ENCODE data around the gene CMTM3.

Gene CMTM3

DNA sequence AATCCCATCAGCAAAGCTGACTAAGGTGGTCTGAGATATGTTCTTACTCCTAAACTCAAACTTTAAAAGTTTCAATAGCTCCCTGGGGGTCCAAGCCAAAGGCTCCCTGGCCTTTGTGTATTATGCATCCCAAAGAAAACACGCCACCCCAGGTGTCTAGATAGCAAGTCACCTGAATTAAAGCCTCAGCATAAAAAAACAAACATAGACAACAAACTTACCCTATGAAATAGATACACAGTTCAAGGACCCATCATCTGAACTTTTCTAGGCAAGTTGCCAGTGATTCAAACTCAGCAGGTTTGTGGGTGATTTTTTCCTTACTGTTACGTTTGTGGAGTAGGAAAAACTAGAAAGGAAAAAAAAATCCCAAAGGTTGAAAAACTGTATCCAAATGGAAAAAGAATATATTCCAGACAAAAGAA is 12.5 kb downstream of the CMTM3 start (continued):
- TF ChIP-seq, protein P1, sequence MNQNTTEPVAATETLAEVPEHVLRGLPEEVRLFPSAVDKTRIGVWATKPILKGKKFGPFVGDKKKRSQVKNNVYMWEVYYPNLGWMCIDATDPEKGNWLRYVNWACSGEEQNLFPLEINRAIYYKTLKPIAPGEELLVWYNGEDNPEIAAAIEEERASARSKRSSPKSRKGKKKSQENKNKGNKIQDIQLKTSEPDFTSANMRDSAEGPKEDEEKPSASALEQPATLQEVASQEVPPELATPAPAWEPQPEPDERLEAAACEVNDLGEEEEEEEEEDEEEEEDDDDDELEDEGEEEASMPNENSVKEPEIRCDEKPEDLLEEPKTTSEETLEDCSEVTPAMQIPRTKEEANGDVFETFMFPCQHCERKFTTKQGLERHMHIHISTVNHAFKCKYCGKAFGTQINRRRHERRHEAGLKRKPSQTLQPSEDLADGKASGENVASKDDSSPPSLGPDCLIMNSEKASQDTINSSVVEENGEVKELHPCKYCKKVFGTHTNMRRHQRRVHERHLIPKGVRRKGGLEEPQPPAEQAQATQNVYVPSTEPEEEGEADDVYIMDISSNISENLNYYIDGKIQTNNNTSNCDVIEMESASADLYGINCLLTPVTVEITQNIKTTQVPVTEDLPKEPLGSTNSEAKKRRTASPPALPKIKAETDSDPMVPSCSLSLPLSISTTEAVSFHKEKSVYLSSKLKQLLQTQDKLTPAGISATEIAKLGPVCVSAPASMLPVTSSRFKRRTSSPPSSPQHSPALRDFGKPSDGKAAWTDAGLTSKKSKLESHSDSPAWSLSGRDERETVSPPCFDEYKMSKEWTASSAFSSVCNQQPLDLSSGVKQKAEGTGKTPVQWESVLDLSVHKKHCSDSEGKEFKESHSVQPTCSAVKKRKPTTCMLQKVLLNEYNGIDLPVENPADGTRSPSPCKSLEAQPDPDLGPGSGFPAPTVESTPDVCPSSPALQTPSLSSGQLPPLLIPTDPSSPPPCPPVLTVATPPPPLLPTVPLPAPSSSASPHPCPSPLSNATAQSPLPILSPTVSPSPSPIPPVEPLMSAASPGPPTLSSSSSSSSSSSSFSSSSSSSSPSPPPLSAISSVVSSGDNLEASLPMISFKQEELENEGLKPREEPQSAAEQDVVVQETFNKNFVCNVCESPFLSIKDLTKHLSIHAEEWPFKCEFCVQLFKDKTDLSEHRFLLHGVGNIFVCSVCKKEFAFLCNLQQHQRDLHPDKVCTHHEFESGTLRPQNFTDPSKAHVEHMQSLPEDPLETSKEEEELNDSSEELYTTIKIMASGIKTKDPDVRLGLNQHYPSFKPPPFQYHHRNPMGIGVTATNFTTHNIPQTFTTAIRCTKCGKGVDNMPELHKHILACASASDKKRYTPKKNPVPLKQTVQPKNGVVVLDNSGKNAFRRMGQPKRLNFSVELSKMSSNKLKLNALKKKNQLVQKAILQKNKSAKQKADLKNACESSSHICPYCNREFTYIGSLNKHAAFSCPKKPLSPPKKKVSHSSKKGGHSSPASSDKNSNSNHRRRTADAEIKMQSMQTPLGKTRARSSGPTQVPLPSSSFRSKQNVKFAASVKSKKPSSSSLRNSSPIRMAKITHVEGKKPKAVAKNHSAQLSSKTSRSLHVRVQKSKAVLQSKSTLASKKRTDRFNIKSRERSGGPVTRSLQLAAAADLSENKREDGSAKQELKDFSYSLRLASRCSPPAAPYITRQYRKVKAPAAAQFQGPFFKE (tag by site-specific recombination; IDR thresholded peaks at IDR 0.05; ENCODE audit: borderline replicate concordance): no peak
- TF ChIP-seq, protein P2, sequence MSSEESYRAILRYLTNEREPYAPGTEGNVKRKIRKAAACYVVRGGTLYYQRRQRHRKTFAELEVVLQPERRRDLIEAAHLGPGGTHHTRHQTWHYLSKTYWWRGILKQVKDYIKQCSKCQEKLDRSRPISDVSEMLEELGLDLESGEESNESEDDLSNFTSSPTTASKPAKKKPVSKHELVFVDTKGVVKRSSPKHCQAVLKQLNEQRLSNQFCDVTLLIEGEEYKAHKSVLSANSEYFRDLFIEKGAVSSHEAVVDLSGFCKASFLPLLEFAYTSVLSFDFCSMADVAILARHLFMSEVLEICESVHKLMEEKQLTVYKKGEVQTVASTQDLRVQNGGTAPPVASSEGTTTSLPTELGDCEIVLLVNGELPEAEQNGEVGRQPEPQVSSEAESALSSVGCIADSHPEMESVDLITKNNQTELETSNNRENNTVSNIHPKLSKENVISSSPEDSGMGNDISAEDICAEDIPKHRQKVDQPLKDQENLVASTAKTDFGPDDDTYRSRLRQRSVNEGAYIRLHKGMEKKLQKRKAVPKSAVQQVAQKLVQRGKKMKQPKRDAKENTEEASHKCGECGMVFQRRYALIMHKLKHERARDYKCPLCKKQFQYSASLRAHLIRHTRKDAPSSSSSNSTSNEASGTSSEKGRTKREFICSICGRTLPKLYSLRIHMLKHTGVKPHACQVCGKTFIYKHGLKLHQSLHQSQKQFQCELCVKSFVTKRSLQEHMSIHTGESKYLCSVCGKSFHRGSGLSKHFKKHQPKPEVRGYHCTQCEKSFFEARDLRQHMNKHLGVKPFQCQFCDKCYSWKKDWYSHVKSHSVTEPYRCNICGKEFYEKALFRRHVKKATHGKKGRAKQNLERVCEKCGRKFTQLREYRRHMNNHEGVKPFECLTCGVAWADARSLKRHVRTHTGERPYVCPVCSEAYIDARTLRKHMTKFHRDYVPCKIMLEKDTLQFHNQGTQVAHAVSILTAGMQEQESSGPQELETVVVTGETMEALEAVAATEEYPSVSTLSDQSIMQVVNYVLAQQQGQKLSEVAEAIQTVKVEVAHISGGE (tag by site-specific recombination; conservative IDR thresholded peaks at IDR 0.05; ENCODE audit: low read depth): no peak
- TF ChIP-seq FEZF1 (tag by site-specific recombination; IDR thresholded peaks at IDR 0.05) (peak; percentile 54; the same call in 1 of the 2 replicates), ZNF623 (tag by site-specific recombination; IDR thresholded peaks at IDR 0.05) (no peak), ZNF214 (tag by site-specific recombination; IDR thresholded peaks at IDR 0.05; ENCODE audit: borderline replicate concordance) (no peak), ZXDB (tag by site-specific recombination; IDR thresholded peaks at IDR 0.05) (no peak), ZNF658 (tag by site-specific recombination; IDR thresholded peaks at IDR 0.05) (no peak), ZNF433 (tag by site-specific recombination; IDR thresholded peaks at IDR 0.05; ENCODE audit: low read depth) (no peak), GLI4 (tag by site-specific recombination; IDR thresholded peaks at IDR 0.05) (no peak), ZNF335 (tag by site-specific recombination; conservative IDR thresholded peaks at IDR 0.05) (0 out of 2 replicates have a peak, but pooled peaks have one; percentile 13), IKZF3 (tag by site-specific recombination; IDR thresholded peaks at IDR 0.05) (0 out of 2 replicates have a peak, but pooled peaks have one; percentile 54), SP7 (tag by site-specific recombination; IDR thresholded peaks at IDR 0.05) (no peak; the same call in 1 of the 2 replicates), ZNF473 (tag by site-specific recombination; IDR thresholded peaks at IDR 0.05) (no peak), ZNF354C (tag by site-specific recombination; IDR thresholded peaks at IDR 0.05; ENCODE audit: borderline replicate concordance, low read depth) (no peak), ZNF571 (tag by site-specific recombination; IDR thresholded peaks at IDR 0.05) (no peak), ZNF660 (tag by site-specific recombination; IDR thresholded peaks at IDR 0.05) (no peak), RBAK (tag by site-specific recombination; IDR thresholded peaks at IDR 0.05) (no peak), ZNF169 (tag by site-specific recombination; IDR thresholded peaks at IDR 0.05) (no peak), ZNF777 (tag by site-specific recombination; IDR thresholded peaks at IDR 0.05; ENCODE audit: borderline replicate concordance) (no peak), ZNF140 (tag by site-specific recombination; IDR thresholded peaks at IDR 0.05) (no peak), ZNF600 (tag by site-specific recombination; IDR thresholded peaks at IDR 0.05) (no peak), GLIS1 (tag by site-specific recombination; IDR thresholded peaks at IDR 0.05) (peak; percentile 53), ZNF549 (tag by site-specific recombination; IDR thresholded peaks at IDR 0.05) (no peak), SALL2 (tag by site-specific recombination; IDR thresholded peaks at IDR 0.05; ENCODE audit: borderline replicate concordance) (no peak)
- TF ChIP-seq, protein P3, sequence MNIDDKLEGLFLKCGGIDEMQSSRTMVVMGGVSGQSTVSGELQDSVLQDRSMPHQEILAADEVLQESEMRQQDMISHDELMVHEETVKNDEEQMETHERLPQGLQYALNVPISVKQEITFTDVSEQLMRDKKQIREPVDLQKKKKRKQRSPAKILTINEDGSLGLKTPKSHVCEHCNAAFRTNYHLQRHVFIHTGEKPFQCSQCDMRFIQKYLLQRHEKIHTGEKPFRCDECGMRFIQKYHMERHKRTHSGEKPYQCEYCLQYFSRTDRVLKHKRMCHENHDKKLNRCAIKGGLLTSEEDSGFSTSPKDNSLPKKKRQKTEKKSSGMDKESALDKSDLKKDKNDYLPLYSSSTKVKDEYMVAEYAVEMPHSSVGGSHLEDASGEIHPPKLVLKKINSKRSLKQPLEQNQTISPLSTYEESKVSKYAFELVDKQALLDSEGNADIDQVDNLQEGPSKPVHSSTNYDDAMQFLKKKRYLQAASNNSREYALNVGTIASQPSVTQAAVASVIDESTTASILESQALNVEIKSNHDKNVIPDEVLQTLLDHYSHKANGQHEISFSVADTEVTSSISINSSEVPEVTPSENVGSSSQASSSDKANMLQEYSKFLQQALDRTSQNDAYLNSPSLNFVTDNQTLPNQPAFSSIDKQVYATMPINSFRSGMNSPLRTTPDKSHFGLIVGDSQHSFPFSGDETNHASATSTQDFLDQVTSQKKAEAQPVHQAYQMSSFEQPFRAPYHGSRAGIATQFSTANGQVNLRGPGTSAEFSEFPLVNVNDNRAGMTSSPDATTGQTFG (tag by site-specific recombination; IDR thresholded peaks at IDR 0.05; ENCODE audit: borderline replicate concordance): no peak
- TF ChIP-seq, protein P4, sequence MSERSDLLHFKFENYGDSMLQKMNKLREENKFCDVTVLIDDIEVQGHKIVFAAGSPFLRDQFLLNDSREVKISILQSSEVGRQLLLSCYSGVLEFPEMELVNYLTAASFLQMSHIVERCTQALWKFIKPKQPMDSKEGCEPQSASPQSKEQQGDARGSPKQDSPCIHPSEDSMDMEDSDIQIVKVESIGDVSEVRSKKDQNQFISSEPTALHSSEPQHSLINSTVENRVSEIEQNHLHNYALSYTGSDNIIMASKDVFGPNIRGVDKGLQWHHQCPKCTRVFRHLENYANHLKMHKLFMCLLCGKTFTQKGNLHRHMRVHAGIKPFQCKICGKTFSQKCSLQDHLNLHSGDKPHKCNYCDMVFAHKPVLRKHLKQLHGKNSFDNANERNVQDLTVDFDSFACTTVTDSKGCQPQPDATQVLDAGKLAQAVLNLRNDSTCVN (tag by site-specific recombination; optimal IDR thresholded peaks at IDR 0.05): no peak
- TF ChIP-seq, protein P5, sequence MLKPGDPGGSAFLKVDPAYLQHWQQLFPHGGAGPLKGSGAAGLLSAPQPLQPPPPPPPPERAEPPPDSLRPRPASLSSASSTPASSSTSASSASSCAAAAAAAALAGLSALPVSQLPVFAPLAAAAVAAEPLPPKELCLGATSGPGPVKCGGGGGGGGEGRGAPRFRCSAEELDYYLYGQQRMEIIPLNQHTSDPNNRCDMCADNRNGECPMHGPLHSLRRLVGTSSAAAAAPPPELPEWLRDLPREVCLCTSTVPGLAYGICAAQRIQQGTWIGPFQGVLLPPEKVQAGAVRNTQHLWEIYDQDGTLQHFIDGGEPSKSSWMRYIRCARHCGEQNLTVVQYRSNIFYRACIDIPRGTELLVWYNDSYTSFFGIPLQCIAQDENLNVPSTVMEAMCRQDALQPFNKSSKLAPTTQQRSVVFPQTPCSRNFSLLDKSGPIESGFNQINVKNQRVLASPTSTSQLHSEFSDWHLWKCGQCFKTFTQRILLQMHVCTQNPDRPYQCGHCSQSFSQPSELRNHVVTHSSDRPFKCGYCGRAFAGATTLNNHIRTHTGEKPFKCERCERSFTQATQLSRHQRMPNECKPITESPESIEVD (tag by site-specific recombination; IDR thresholded peaks at IDR 0.05): peak; percentile 72

All from HEK293 (cell line).